Placental epithelial cell (primary cell): Measurements from ENCODE around the gene DAB1. TPM values are rescaled to one million over a fixed set of nuclear protein-coding genes. Genes with fewer than 3 reads are reported as not detected.

Source experiments
- total RNA-seq: library from RNA; depleted of rRNA; stranded (reverse); fragments of >200 nt; gene quantifications from 2 replicates; pipeline ENCODE4 v1.2.3, GENCODE V29; 2012

The DAB1 gene
- total RNA-seq, result 0.33 and 0.39 TPM in 2 replicates

GRCh38 chr1:57423656-57424211 lies at the start of gene DAB1:
DAB1 (minus strand) TSS chr1:57424060; CDS start chr1:57291030, 133,030 bp downstream.

GRCh38 chr1:56965916-56966697 lies 457.8 kb downstream of the DAB1 start, which contains the start of gene C8B:
C8B (minus strand) TSS chr1:56966015; CDS start chr1:56965948, 67 bp downstream.

